Astrocyte (in vitro differentiated cells and primary cell): Measurements from ENCODE around the gene MROH7. TPM values are rescaled to one million over a fixed set of nuclear protein-coding genes. Genes with fewer than 3 reads are reported as not detected.

Experiments used
- DNase-seq: peaks from one replicate; pipeline ENCODE4 v3.0.0-alpha.2; 2010; ENCODE audit warnings: low read depth
- FAIRE-seq: peaks from 2 replicates; lab custom pipeline; 2011; peaks lifted over from hg19 to GRCh38; lab: Jason Lieb, UNC
- H2AFZ ChIP-seq: 2 replicates; pipeline ENCODE4 v1.6.0; 2012; ENCODE audit warnings: low read depth, low read length, inconsistent platforms
- H3K27ac ChIP-seq: 2 replicates; pipeline ENCODE4 v1.5.1; 2011; ENCODE audit warnings: low read depth, low read length, inconsistent platforms
- H3K27me3 ChIP-seq: 2 replicates; pipeline ENCODE4 v1.6.0; 2011; ENCODE audit warnings: low read length, inconsistent platforms; ENCODE audit not compliant: insufficient read depth
- H3K36me3 ChIP-seq: 2 replicates; pipeline ENCODE4 v1.5.1; 2011; ENCODE audit warnings: low read length, inconsistent platforms; ENCODE audit not compliant: insufficient read depth
- H3K4me1 ChIP-seq: 2 replicates; pipeline ENCODE4 v1.5.1; 2011; ENCODE audit warnings: low read length, inconsistent platforms; ENCODE audit not compliant: insufficient read depth
- H3K4me2 ChIP-seq: 2 replicates; pipeline ENCODE4 v1.6.0; 2012; ENCODE audit warnings: low read length, inconsistent platforms
- H3K4me3 ChIP-seq: 2 replicates; pipeline ENCODE4 v1.5.1; 2011; ENCODE audit warnings: low read depth, mild to moderate bottlenecking, low read length, inconsistent platforms; ENCODE audit not compliant: insufficient read depth
- H3K79me2 ChIP-seq: 2 replicates; pipeline ENCODE4 v1.6.0; 2012; ENCODE audit warnings: mild to moderate bottlenecking, low read length, inconsistent platforms; ENCODE audit not compliant: insufficient read depth
- H3K9ac ChIP-seq: 2 replicates; pipeline ENCODE4 v1.6.0; 2012; ENCODE audit warnings: mild to moderate bottlenecking, low read length, inconsistent platforms
- H3K9me3 ChIP-seq: 2 replicates; pipeline ENCODE4 v1.5.1; 2012; ENCODE audit warnings: low read depth, mild to moderate bottlenecking, low read length, inconsistent platforms; ENCODE audit not compliant: insufficient read depth
- H4K20me1 ChIP-seq: 2 replicates; pipeline ENCODE4 v1.6.0; 2012; ENCODE audit warnings: low read length, inconsistent platforms; ENCODE audit not compliant: insufficient read depth
- H3K27ac Mint-ChIP-seq: one replicate; pipeline ENCODE4 v1.8.0; 2021; ENCODE audit warnings: mild to moderate bottlenecking, mixed read lengths; ENCODE audit not compliant: unreplicated experiment
- H3K27me3 Mint-ChIP-seq: one replicate; pipeline ENCODE4 v1.8.0; 2021; ENCODE audit warnings: low read depth, mixed read lengths; ENCODE audit not compliant: unreplicated experiment
- H3K36me3 Mint-ChIP-seq: one replicate; pipeline ENCODE4 v1.8.0; 2021; ENCODE audit warnings: low read depth, mixed read lengths; ENCODE audit not compliant: unreplicated experiment
- H3K4me1 Mint-ChIP-seq: one replicate; pipeline ENCODE4 v1.8.0; 2021; ENCODE audit warnings: low read depth, mixed read lengths; ENCODE audit not compliant: unreplicated experiment
- H3K4me3 Mint-ChIP-seq: one replicate; pipeline ENCODE4 v1.8.0; 2021; ENCODE audit warnings: mild to moderate bottlenecking, moderate library complexity, mixed read lengths; ENCODE audit not compliant: unreplicated experiment
- H3K9me3 Mint-ChIP-seq: one replicate; pipeline ENCODE4 v1.8.0; 2021; ENCODE audit warnings: mild to moderate bottlenecking, mixed read lengths; ENCODE audit not compliant: unreplicated experiment
- EZH2 ChIP-seq: IDR thresholded peaks from 2 replicates; pipeline ENCODE4 v1.6.1; 2012; ENCODE audit warnings: mild to moderate bottlenecking, low read length, inconsistent platforms; ENCODE audit not compliant: insufficient read depth
- total RNA-seq: library from RNA; stranded (reverse); gene quantifications from 2 replicates; pipeline ENCODE4 v1.2.1, GENCODE V29; 2021
- TF ChIP-seq, protein P1 (sequence below): IDR thresholded peaks from 2 replicates; pipeline ENCODE4 v1.5.1; 2011; ENCODE audit warnings: low read depth, mild to moderate bottlenecking, inconsistent platforms, low read length, moderate library complexity; ENCODE audit not compliant: insufficient read depth

The MROH7 gene
- total RNA-seq, 1 donor from 2014 or later: not detected

- Histone ChIP-seq H3K4me3 (no peak overlapping the region), H3K9ac (no peak overlapping the region), H2AFZ (no peak overlapping the region), H3K4me1 (no peaks in the 10 kb centered on the region), H4K20me1 (no peaks in the 10 kb centered on the region), H3K27ac (no peak overlapping the region), H3K36me3 (no peaks in the 10 kb centered on the region), H3K27me3 (peaks cover 24% of the 10 kb centered on the region), H3K79me2 (no peaks in the 10 kb centered on the region), H3K9me3 (no peaks in the 10 kb centered on the region), H3K4me2 (no peak overlapping the region)
- no peak for DNase-seq
- Mint-ChIP-seq H3K9me3 (no peaks in the 10 kb centered on the region), H3K4me3 (no peak overlapping the region), H3K27me3 (peaks cover 30% of the 10 kb centered on the region), H3K27ac (no peak overlapping the region), H3K36me3 (no peaks in the 10 kb centered on the region), H3K4me1 (no peaks in the 10 kb centered on the region)
- TF ChIP-seq EZH2: no peak
- TF ChIP-seq, protein P1, sequence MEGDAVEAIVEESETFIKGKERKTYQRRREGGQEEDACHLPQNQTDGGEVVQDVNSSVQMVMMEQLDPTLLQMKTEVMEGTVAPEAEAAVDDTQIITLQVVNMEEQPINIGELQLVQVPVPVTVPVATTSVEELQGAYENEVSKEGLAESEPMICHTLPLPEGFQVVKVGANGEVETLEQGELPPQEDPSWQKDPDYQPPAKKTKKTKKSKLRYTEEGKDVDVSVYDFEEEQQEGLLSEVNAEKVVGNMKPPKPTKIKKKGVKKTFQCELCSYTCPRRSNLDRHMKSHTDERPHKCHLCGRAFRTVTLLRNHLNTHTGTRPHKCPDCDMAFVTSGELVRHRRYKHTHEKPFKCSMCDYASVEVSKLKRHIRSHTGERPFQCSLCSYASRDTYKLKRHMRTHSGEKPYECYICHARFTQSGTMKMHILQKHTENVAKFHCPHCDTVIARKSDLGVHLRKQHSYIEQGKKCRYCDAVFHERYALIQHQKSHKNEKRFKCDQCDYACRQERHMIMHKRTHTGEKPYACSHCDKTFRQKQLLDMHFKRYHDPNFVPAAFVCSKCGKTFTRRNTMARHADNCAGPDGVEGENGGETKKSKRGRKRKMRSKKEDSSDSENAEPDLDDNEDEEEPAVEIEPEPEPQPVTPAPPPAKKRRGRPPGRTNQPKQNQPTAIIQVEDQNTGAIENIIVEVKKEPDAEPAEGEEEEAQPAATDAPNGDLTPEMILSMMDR: no peak
- FAIRE-seq: no peak
Observed at GRCh38 chr1:54681358-54681757, 39.8 kb downstream of the MROH7 start.

DNA sequence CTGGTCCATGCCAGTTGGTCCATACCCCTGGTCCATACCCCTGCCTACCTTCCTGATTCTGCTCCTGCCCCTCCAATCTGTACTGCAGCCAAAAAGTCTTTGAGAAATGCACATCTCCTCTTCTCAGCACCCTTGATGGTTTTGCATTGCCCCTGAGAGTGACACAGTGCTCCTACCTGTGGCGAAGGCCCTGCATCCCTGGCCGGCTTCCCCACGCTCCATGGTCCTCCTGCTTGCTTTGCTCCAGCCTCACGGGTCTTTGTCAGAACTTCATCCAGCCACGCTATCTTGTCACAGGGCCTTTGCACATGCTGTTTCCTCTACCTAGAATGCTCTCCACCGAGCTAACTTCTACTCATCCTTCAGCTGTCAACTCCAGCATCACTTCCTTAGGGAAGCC, 41.9 kb downstream of the MROH7 start:
- no peak for TF ChIP-seq EZH2
- TF ChIP-seq, protein P1: no peak
- no peak overlapping the region for H3K4me2 ChIP-seq
- Mint-ChIP-seq H3K9me3 (peaks cover under 1% of the 10 kb centered on the region), H3K36me3 (no peaks in the 10 kb centered on the region), H3K4me1 (no peaks in the 10 kb centered on the region), H3K27me3 (peaks cover 26% of the 10 kb centered on the region), H3K27ac (no peak overlapping the region), H3K4me3 (no peak overlapping the region)
- H3K4me3 ChIP-seq: no peak overlapping the region
- no peaks in the 10 kb centered on the region for H4K20me1 ChIP-seq
- DNase-seq (no peak), FAIRE-seq (no peak)
- no peaks in the 10 kb centered on the region for H3K36me3 ChIP-seq
- H3K4me1 ChIP-seq: no peaks in the 10 kb centered on the region
- peaks cover 16% of the 10 kb centered on the region for H3K27me3 ChIP-seq
- H3K9me3 ChIP-seq: no peaks in the 10 kb centered on the region
- H3K79me2 ChIP-seq: no peaks in the 10 kb centered on the region
- no peak overlapping the region for H3K27ac ChIP-seq
- H2AFZ ChIP-seq: no peak overlapping the region
- no peak overlapping the region for H3K9ac ChIP-seq

DNA sequence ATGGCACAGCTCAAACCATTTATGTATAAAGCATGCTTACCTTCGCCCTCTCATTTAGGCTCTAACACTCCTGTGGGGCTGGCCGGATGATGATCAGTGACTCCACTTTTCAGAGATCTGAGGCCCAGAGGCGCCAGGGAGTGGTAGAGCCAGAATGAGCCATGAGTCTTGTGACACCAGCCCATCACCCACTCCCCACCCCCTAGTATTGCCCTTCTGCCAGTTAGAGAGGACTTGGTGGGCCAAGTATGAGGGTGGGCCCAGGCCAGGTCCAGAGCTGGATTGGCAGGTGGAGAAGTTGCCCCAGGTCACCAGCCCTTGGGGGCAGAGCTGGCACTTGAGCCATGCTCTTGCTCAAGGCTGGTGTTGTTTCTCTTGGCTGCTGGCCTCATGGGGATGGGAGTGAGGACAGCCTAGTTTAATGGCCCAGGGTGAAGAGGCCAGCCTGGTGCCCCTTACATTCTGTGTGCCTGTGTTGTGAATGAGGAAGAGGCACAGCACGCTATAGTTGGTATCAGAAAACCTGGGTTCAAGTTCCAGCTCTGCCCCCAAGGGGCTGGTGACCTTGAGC, 43.8 kb downstream of the MROH7 start:
- Histone ChIP-seq H3K4me3 (no peak overlapping the region), H3K4me2 (no peak overlapping the region), H2AFZ (no peak overlapping the region), H3K27me3 (peaks cover 14% of the 10 kb centered on the region), H3K9ac (no peak overlapping the region), H3K9me3 (no peaks in the 10 kb centered on the region), H3K4me1 (no peaks in the 10 kb centered on the region), H4K20me1 (no peaks in the 10 kb centered on the region), H3K36me3 (no peaks in the 10 kb centered on the region), H3K79me2 (no peaks in the 10 kb centered on the region), H3K27ac (no peak overlapping the region)
- H3K4me1 Mint-ChIP-seq: no peaks in the 10 kb centered on the region
- DNase-seq (no peak), FAIRE-seq (no peak)
- TF ChIP-seq, protein P1: no peak
- no peak for TF ChIP-seq EZH2
- H3K9me3 Mint-ChIP-seq: peaks cover 6% of the 10 kb centered on the region
- H3K4me3 Mint-ChIP-seq: no peak overlapping the region
- no peak overlapping the region for H3K27ac Mint-ChIP-seq
- no peaks in the 10 kb centered on the region for H3K36me3 Mint-ChIP-seq
- H3K27me3 Mint-ChIP-seq: peaks cover 31% of the 10 kb centered on the region
